HEK293 (cell line): ENCODE measurements around the gene TCF12.

ENCODE experiments used
- CTCF ChIA-PET: fragments of 350-600 bp; formaldehyde crosslinking; extraction: SDS; loops from one replicate; lab custom pipeline; 2021; ENCODE audit warnings: antibody characterized with exemption; lab: Yijun Ruan, JAX
- POLR2A ChIA-PET: fragments of 300-600 bp; formaldehyde crosslinking; extraction: SDS; loops from one replicate; lab custom pipeline; 2020; ENCODE audit warnings: antibody characterized with exemption, inconsistent platforms; lab: Yijun Ruan, JAX
- H3K27ac ChIP-seq: fragments of 200-500 bp; sonication (Bioruptor generic); 2 replicates; pipeline ENCODE4 v1.5.1; 2014; ENCODE audit warnings: low read depth, low read length, control low read depth, inconsistent platforms; ENCODE audit errors: extremely low read depth
- H3K36me3 ChIP-seq, 2 experiments: fragments of 200-500 bp in 1 of 2; sonication (Bioruptor generic) in 1 of 2; 1 replicate in 1 of 2; 2 replicates in 1 of 2; pipeline ENCODE4 v1.5.1; 2014 to 2017; ENCODE audit warnings: inconsistent platforms in 2 of 2, low read length in 2 of 2; ENCODE audit not compliant: control insufficient read depth in 2 of 2, insufficient read depth in 1 of 2
- H3K4me1 ChIP-seq: fragments of 200-500 bp; sonication (Bioruptor generic); 2 replicates; pipeline ENCODE4 v1.5.1; 2014; ENCODE audit warnings: mild to moderate bottlenecking, low read length, inconsistent platforms; ENCODE audit not compliant: control insufficient read depth, insufficient read depth
- H3K4me3 ChIP-seq: 2 replicates; pipeline ENCODE4 v1.5.1; 2011; ENCODE audit warnings: low read depth, mild to moderate bottlenecking, control low read depth, low read length, moderate library complexity
- H3K9me3 ChIP-seq: fragments of 200-500 bp; sonication (Bioruptor generic); 2 replicates; pipeline ENCODE4 v1.5.1; 2014; ENCODE audit warnings: low read depth, low read length, inconsistent platforms; ENCODE audit not compliant: control insufficient read depth, insufficient read depth
- HOXD13 ChIP-seq: sonication (generic); formaldehyde crosslinking; IDR thresholded peaks from 2 replicates; pipeline ENCODE4 v1.8.0; 2022; ENCODE audit warnings: missing genetic modification reagents, borderline replicate concordance
- KLF9 ChIP-seq: fragments of 450-650 bp; formaldehyde crosslinking; IDR thresholded peaks from 2 replicates; pipeline ENCODE4 v1.5.1; 2016; ENCODE audit warnings: missing biosample characterization, missing genetic modification characterization, low read depth
- MYNN ChIP-seq: fragments of 450-650 bp; formaldehyde crosslinking; IDR thresholded peaks from 2 replicates; pipeline ENCODE4 v1.5.1; 2016; ENCODE audit warnings: missing biosample characterization, missing genetic modification characterization, borderline replicate concordance
- SALL2 ChIP-seq: fragments of 450-650 bp; formaldehyde crosslinking; IDR thresholded peaks from 2 replicates; pipeline ENCODE4 v1.5.0; 2017; ENCODE audit warnings: missing biosample characterization, mild to moderate bottlenecking, missing genetic modification characterization, borderline replicate concordance
- SCRT2 ChIP-seq: fragments of 450-650 bp; formaldehyde crosslinking; IDR thresholded peaks from 2 replicates; pipeline ENCODE4 v1.5.1; 2016; ENCODE audit warnings: missing biosample characterization, missing genetic modification characterization
- SP7 ChIP-seq: fragments of 450-650 bp; formaldehyde crosslinking; IDR thresholded peaks from 2 replicates; pipeline ENCODE4 v1.5.1; 2016; ENCODE audit warnings: missing biosample characterization, missing genetic modification characterization
- ZFHX2 ChIP-seq: fragments of 450-650 bp; formaldehyde crosslinking; conservative IDR thresholded peaks from 2 replicates; pipeline ENCODE4 v1.5.1; 2016; ENCODE audit warnings: missing biosample characterization, missing genetic modification characterization
- ZNF10 ChIP-seq: fragments of 450-650 bp; formaldehyde crosslinking; IDR thresholded peaks from 2 replicates; pipeline ENCODE4 v1.5.1; 2017; ENCODE audit warnings: missing biosample characterization, missing genetic modification characterization
- ZNF138 ChIP-seq: fragments of 450-650 bp; formaldehyde crosslinking; IDR thresholded peaks from 2 replicates; pipeline ENCODE4 v1.5.1; 2016; ENCODE audit warnings: missing biosample characterization, missing genetic modification characterization, borderline replicate concordance
- ZNF140 ChIP-seq: fragments of 450-650 bp; formaldehyde crosslinking; IDR thresholded peaks from 2 replicates; pipeline ENCODE4 v1.5.1; 2016; ENCODE audit warnings: missing biosample characterization, missing genetic modification characterization
- ZNF214 ChIP-seq: fragments of 450-650 bp; formaldehyde crosslinking; IDR thresholded peaks from 2 replicates; pipeline ENCODE4 v1.5.1; 2017; ENCODE audit warnings: missing biosample characterization, mild to moderate bottlenecking, missing genetic modification characterization, borderline replicate concordance
- ZNF223 ChIP-seq: fragments of 450-650 bp; formaldehyde crosslinking; IDR thresholded peaks from 2 replicates; pipeline ENCODE4 v1.5.1; 2016; ENCODE audit warnings: missing biosample characterization, missing genetic modification characterization
- ZNF23 ChIP-seq: fragments of 450-650 bp; formaldehyde crosslinking; IDR thresholded peaks from 2 replicates; pipeline ENCODE4 v1.5.1; 2016; ENCODE audit warnings: missing biosample characterization, missing genetic modification characterization, borderline replicate concordance
- ZNF248 ChIP-seq: fragments of 450-650 bp; formaldehyde crosslinking; IDR thresholded peaks from 2 replicates; pipeline ENCODE4 v1.5.1; 2017; ENCODE audit warnings: missing biosample characterization, missing genetic modification characterization
- ZNF274 ChIP-seq, 2 experiments: fragments of 200-500 bp in 1 of 2; fragments of 450-650 bp in 1 of 2; sonication (Bioruptor generic) in 1 of 2; formaldehyde crosslinking in 1 of 2; IDR thresholded peaks; 2 replicates each; pipeline versions ENCODE4 v1.5.1 to v1.6.1; 2014 to 2016; ENCODE audit warnings: borderline replicate concordance in 1 of 2, inconsistent platforms in 1 of 2, low read length in 1 of 2, missing biosample characterization in 1 of 2, missing genetic modification characterization in 1 of 2
- ZNF521 ChIP-seq: fragments of 450-650 bp; formaldehyde crosslinking; IDR thresholded peaks from 2 replicates; pipeline ENCODE4 v1.5.1; 2017; ENCODE audit warnings: missing biosample characterization, mild to moderate bottlenecking, missing genetic modification characterization
- ZNF843 ChIP-seq: fragments of 450-650 bp; formaldehyde crosslinking; IDR thresholded peaks from 2 replicates; pipeline ENCODE4 v1.5.1; 2016; ENCODE audit warnings: missing biosample characterization, missing genetic modification characterization
- TF ChIP-seq, protein P1 (sequence below): fragments of 450-650 bp; formaldehyde crosslinking; IDR thresholded peaks from 2 replicates; pipeline ENCODE4 v1.5.1; 2016; ENCODE audit warnings: missing biosample characterization, missing genetic modification characterization
- TF ChIP-seq, protein P2 (sequence below): fragments of 450-650 bp; formaldehyde crosslinking; IDR thresholded peaks from 2 replicates; pipeline ENCODE4 v1.5.1; 2016; ENCODE audit warnings: missing biosample characterization, missing genetic modification characterization
- TF ChIP-seq, protein P3 (sequence below): fragments of 450-650 bp; formaldehyde crosslinking; IDR thresholded peaks from 2 replicates; pipeline ENCODE4 v1.5.1; 2016; ENCODE audit warnings: missing biosample characterization, missing genetic modification characterization
- TF ChIP-seq, protein P4 (sequence below): fragments of 450-650 bp; formaldehyde crosslinking; IDR thresholded peaks from 2 replicates; pipeline ENCODE4 v1.5.1; 2016; ENCODE audit warnings: missing biosample characterization, missing genetic modification characterization, low read depth
- TF ChIP-seq, protein P5 (sequence below): fragments of 450-650 bp; formaldehyde crosslinking; IDR thresholded peaks from 2 replicates; pipeline ENCODE4 v1.5.1; 2016; ENCODE audit warnings: missing biosample characterization, missing genetic modification characterization
- TF ChIP-seq, protein P6 (sequence below): fragments of 450-650 bp; formaldehyde crosslinking; IDR thresholded peaks from 2 replicates; pipeline ENCODE4 v1.5.1; 2016; ENCODE audit warnings: missing biosample characterization, missing genetic modification characterization, low read depth
- TF ChIP-seq, protein P7 (sequence below): fragments of 450-650 bp; formaldehyde crosslinking; IDR thresholded peaks from 2 replicates; pipeline ENCODE4 v1.5.1; 2017; ENCODE audit warnings: missing biosample characterization, missing genetic modification characterization

Gene TCF12

DNA sequence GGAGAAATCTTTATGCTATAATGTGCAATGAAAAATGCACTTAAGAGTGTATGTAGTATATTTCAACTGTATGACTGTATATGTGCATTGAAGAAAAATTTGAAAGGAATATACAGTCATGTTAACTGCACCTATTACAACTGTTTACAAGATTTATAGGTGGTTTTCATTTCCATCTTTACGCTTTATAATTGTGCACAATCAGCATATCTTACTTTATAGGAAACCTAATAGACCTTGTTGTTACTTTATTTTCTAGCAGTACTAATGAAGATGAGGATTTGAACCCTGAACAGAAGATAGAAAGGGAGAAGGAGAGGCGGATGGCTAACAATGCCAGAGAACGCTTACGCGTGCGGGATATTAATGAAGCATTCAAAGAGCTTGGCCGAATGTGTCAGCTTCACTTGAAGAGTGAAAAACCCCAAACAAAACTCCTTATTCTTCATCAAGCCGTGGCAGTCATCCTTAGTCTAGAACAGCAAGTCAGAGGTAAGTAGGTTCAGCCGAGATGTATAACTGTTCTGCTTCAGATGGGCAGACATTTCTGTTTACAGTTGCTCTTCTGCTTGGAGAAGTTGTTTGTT is 354.4 kb downstream of the TCF12 start:
- ChIA-PET POLR2A (no interaction called here), CTCF (no interaction called here)
- no peak overlapping the region for H3K4me3 ChIP-seq
- no peak overlapping the region for H3K27ac ChIP-seq
- no peak for TF ChIP-seq ZNF214 (tag by site-specific recombination)
- TF ChIP-seq, protein P1, sequence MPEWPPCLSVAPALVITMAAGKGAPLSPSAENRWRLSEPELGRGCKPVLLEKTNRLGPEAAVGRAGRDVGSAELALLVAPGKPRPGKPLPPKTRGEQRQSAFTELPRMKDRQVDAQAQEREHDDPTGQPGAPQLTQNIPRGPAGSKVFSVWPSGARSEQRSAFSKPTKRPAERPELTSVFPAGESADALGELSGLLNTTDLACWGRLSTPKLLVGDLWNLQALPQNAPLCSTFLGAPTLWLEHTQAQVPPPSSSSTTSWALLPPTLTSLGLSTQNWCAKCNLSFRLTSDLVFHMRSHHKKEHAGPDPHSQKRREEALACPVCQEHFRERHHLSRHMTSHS: no peak
- TF ChIP-seq ZNF521 (tag by site-specific recombination): no peak
- TF ChIP-seq, protein P2, sequence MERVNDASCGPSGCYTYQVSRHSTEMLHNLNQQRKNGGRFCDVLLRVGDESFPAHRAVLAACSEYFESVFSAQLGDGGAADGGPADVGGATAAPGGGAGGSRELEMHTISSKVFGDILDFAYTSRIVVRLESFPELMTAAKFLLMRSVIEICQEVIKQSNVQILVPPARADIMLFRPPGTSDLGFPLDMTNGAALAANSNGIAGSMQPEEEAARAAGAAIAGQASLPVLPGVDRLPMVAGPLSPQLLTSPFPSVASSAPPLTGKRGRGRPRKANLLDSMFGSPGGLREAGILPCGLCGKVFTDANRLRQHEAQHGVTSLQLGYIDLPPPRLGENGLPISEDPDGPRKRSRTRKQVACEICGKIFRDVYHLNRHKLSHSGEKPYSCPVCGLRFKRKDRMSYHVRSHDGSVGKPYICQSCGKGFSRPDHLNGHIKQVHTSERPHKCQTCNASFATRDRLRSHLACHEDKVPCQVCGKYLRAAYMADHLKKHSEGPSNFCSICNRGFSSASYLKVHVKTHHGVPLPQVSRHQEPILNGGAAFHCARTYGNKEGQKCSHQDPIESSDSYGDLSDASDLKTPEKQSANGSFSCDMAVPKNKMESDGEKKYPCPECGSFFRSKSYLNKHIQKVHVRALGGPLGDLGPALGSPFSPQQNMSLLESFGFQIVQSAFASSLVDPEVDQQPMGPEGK (tag by site-specific recombination): no peak
- TF ChIP-seq, protein P3, sequence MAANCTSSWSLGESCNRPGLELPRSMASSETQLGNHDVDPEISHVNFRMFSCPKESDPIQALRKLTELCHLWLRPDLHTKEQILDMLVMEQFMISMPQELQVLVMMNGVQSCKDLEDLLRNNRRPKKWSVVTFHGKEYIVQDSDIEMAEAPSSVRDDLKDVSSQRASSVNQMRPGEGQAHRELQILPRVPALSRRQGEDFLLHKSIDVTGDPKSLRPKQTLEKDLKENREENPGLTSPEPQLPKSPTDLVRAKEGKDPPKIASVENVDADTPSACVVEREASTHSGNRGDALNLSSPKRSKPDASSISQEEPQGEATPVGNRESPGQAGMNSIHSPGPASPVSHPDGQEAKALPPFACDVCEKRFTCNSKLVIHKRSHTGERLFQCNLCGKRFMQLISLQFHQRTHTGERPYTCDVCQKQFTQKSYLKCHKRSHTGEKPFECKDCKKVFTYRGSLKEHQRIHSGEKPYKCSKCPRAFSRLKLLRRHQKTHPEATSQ (tag by site-specific recombination): no peak
- TF ChIP-seq SALL2 (tag by site-specific recombination): no peak
- TF ChIP-seq, protein P4, sequence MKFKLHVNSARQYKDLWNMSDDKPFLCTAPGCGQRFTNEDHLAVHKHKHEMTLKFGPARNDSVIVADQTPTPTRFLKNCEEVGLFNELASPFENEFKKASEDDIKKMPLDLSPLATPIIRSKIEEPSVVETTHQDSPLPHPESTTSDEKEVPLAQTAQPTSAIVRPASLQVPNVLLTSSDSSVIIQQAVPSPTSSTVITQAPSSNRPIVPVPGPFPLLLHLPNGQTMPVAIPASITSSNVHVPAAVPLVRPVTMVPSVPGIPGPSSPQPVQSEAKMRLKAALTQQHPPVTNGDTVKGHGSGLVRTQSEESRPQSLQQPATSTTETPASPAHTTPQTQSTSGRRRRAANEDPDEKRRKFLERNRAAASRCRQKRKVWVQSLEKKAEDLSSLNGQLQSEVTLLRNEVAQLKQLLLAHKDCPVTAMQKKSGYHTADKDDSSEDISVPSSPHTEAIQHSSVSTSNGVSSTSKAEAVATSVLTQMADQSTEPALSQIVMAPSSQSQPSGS (tag by site-specific recombination): no peak
- TF ChIP-seq ZFHX2 (tag by site-specific recombination): no peak
- TF ChIP-seq ZNF843: no peak
- no peak for TF ChIP-seq ZNF10
- no peak for TF ChIP-seq ZNF140
- TF ChIP-seq HOXD13 (CRISPR knock-in tag): no peak
- TF ChIP-seq, protein P5, sequence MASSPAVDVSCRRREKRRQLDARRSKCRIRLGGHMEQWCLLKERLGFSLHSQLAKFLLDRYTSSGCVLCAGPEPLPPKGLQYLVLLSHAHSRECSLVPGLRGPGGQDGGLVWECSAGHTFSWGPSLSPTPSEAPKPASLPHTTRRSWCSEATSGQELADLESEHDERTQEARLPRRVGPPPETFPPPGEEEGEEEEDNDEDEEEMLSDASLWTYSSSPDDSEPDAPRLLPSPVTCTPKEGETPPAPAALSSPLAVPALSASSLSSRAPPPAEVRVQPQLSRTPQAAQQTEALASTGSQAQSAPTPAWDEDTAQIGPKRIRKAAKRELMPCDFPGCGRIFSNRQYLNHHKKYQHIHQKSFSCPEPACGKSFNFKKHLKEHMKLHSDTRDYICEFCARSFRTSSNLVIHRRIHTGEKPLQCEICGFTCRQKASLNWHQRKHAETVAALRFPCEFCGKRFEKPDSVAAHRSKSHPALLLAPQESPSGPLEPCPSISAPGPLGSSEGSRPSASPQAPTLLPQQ (tag by site-specific recombination): no peak
- H3K4me1 ChIP-seq: no peaks in the 10 kb centered on the region
- no peaks in the 10 kb centered on the region for H3K9me3 ChIP-seq
- H3K36me3 ChIP-seq: peaks cover 0 to 23% of the 10 kb centered on the region in 2 experiments; a peak in 1 of 3 replicates

DNA sequence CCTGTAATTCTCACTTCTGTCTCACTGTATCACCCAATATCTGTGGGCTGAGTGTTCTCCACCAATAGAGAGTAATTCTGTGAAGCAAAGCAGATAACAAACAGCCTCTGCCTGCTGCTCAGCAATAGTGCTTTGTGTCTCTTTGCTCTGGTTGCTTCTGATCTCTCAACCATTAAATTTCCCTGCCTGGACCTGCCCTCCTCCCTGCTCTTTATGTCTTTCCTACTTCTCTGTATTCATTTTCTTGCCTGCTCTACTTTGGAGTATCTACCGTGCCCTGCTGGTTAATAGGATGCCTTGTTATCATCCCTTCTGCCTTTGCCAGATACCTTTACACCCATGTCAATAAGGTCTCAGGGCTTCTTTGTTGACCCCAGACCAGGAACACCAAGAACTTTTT is 355.0 kb downstream of the TCF12 start:
- Histone ChIP-seq H3K27ac (no peak overlapping the region), H3K9me3 (no peaks in the 10 kb centered on the region), H3K4me3 (no peak overlapping the region), H3K36me3 (peaks cover 0 to 23% of the 10 kb centered on the region in 2 experiments; a peak in 1 of 3 replicates), H3K4me1 (no peaks in the 10 kb centered on the region)
- POLR2A ChIA-PET: no interaction called here
- CTCF ChIA-PET: no interaction called here
- TF ChIP-seq ZNF274 (IDR thresholded peaks at IDR 0.05; ENCODE audit: low read length) (no peak), ZNF274 (tag by site-specific recombination; IDR thresholded peaks at IDR 0.05; ENCODE audit: borderline replicate concordance) (no peak), ZNF138 (tag by site-specific recombination) (no peak), MYNN (tag by site-specific recombination) (no peak), SP7 (no peak), ZNF248 (no peak), ZNF23 (tag by site-specific recombination) (no peak), SCRT2 (tag by site-specific recombination) (no peak), ZNF223 (tag by site-specific recombination) (no peak), KLF9 (tag by site-specific recombination) (no peak)
- TF ChIP-seq, protein P6, sequence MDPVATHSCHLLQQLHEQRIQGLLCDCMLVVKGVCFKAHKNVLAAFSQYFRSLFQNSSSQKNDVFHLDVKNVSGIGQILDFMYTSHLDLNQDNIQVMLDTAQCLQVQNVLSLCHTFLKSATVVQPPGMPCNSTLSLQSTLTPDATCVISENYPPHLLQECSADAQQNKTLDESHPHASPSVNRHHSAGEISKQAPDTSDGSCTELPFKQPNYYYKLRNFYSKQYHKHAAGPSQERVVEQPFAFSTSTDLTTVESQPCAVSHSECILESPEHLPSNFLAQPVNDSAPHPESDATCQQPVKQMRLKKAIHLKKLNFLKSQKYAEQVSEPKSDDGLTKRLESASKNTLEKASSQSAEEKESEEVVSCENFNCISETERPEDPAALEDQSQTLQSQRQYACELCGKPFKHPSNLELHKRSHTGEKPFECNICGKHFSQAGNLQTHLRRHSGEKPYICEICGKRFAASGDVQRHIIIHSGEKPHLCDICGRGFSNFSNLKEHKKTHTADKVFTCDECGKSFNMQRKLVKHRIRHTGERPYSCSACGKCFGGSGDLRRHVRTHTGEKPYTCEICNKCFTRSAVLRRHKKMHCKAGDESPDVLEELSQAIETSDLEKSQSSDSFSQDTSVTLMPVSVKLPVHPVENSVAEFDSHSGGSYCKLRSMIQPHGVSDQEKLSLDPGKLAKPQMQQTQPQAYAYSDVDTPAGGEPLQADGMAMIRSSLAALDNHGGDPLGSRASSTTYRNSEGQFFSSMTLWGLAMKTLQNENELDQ (tag by site-specific recombination): no peak
- TF ChIP-seq, protein P7, sequence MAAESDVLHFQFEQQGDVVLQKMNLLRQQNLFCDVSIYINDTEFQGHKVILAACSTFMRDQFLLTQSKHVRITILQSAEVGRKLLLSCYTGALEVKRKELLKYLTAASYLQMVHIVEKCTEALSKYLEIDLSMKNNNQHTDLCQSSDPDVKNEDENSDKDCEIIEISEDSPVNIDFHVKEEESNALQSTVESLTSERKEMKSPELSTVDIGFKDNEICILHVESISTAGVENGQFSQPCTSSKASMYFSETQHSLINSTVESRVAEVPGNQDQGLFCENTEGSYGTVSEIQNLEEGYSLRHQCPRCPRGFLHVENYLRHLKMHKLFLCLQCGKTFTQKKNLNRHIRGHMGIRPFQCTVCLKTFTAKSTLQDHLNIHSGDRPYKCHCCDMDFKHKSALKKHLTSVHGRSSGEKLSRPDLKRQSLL: no peak
